ENCODE results near the gene TREML1. TPM values are rescaled to one million over a fixed set of nuclear protein-coding genes. Genes with fewer than 3 reads are reported as not detected.
"Not testable (repeated sequence)": the region's sequence is repeated elsewhere in the genome, so short reads cannot be mapped to it uniquely, and the experiment has no call there.

Gene TREML1
- total RNA-seq, 1 experiment from 2014 or later, result not detected

GRCh38 chr6:41157323-41157722, 3.2 kb upstream of the TREML1 start:
- DNase-seq (ENCODE audit: low spot score), result no peak
- in situ Hi-C loops (cut with HindIII; ENCODE audit: low sequenced_read_pairs), result no loop called here

- in situ Hi-C loops (cut with HindIII; ENCODE audit: low sequenced_read_pairs), result no loop called here
- DNase-seq (ENCODE audit: low spot score), result no peak
These were observed 2.6 kb upstream of the TREML1 start for GRCh38 chr6:41156771-41157170.

DNA sequence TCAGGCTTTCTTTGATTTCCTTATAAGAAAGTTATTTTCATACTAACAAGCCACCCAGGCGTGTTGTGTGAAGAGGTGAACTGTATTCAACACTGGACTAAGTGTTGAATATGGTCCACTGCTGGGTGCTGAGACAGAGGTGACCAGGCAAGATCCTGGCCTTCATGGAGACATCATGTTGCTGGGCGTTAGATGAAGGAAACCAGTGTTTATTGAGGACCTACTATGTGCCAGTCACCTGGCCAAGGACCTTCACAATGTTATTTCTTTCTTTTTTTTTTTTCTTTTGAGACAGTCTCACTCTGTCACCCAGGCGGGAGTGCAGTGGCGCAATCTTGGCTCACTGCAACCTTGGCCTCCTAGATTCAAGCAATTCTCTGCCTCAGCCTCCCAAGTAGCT, 1.9 kb upstream of the TREML1 start:
- in situ Hi-C loops (cut with HindIII; ENCODE audit: low sequenced_read_pairs), result no loop called here
- no peak for DNase-seq (ENCODE audit: low spot score)

GRCh38 chr6:41155132-41155805, 1.1 kb upstream of the TREML1 start:
- in situ Hi-C loops (cut with HindIII; ENCODE audit: low sequenced_read_pairs), result no loop called here
- DNase-seq (ENCODE audit: low spot score), result no peak

GRCh38 chr6:41153451-41153850, 696 bp downstream of the TREML1 start:
- DNase-seq (ENCODE audit: low spot score), result no peak
- in situ Hi-C loops (cut with HindIII; ENCODE audit: low sequenced_read_pairs), result no loop called here

- no peak for DNase-seq (ENCODE audit: low spot score)
- in situ Hi-C loops (cut with HindIII; ENCODE audit: low sequenced_read_pairs), result no loop called here
These were observed 3.5 kb downstream of the TREML1 start for GRCh38 chr6:41150671-41151070.

DNA sequence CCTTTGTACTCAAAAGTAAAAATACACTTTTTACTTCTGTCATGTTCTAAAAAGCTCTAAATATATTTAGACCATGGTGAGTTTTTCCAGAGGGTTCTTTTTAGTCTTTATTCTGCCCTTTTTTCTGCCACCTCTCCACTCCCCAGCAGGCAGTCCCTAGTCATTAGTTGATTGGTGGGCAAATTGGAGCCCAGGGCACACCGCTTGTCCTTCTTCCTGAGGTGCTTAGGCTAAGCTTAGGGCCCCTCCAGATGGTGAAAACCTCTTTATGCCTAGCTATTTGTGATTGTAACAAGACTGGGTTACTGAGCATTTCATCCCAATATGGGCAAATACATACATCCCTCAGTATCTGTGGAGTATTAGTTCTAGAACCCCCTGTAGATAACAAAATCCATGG, 6.2 kb downstream of the TREML1 start:
- DNase-seq (ENCODE audit: low spot score), result no peak
- in situ Hi-C loops (cut with HindIII; ENCODE audit: low sequenced_read_pairs), result no loop called here

DNA sequence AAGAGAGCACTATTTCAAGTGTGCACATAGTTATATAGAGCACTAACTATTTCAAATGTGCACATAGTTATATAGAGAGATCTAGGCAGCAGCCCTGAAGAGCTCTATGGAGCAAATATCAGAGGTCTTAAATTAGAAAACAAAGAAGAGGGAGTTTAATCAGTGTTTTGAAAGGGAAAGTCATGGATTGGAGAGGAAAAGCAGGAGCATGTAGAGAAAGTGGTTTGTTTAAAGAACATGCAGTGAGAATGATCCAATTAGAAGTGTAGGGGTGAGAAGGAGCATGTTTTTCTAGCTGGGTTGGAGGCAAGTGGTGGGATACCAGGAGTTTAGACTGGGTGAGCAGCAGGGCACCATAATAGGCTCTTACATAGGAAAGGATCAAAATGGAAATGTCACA, 17.2 kb downstream of the TREML1 start:
- in situ Hi-C loops (cut with HindIII; ENCODE audit: low sequenced_read_pairs), result no loop called here
- DNase-seq (ENCODE audit: low spot score), result no peak

DNA sequence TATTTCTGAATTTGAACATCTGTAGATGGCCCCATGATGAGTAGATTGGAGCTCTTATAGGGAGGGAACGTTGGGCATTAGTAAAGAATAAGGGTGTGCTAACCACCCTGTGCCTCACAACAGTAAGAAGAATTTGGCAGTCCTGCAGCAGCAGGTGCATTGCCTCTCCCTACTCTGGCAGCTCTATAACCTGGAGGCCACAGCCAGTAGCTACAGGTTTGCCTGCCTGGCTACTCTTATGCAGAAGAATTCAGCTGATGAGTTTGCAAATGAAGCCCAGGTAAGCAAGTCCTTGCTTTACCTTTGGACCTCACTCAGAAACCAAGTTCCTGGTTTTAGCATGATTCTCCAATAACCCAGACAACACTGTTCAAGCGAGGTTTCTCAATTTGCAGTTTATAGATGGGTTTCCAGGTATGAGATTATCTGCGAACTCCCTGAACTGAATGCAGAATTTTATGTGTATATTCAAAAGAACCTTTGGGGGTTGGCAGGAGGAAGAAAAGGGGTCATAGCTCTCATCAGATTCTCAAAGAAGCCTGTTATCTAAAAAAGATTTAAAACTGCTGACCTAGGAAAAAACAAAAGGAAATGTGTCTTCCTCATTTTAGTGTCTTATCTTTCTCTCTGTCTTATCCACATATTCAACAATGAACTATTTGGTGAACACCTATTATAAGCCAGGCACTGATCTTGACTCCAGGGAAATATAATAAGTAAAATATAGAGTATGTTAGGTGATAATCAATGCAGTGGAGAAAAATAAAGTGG, 18.9 kb downstream of the TREML1 start:
- DNase-seq (ENCODE audit: low spot score), result no peak

DNA sequence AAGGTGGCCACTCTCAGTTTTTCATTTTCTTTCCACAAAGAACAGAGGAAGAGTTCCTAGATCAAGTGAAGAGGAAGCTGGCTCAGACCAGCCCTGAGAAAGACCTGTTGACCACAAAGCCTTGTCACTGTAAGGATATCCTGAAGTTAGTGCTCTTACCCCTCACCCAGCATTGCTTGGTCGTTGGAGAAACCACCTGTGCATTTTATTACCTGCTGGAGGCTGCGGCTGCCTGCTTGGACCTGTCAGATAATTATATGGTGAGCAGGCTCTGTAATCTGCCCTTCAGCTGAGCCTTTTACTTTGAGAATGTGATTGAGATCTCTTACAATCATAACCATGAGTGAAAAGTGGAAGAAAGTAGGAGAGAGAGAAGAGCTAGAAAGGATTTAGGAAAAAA, 21.9 kb downstream of the TREML1 start:
- no peak for DNase-seq (ENCODE audit: low spot score)
- in situ Hi-C loops (cut with HindIII; ENCODE audit: low sequenced_read_pairs), result no loop called here

More for the DNA sequence above, 18.9 kb downstream of the TREML1 start:
- in situ Hi-C loops (cut with HindIII; ENCODE audit: low sequenced_read_pairs), result no loop called here

- DNase-seq (ENCODE audit: low spot score), result no peak
- in situ Hi-C loops (cut with HindIII; ENCODE audit: low sequenced_read_pairs), result no loop called here
These were observed 28.9 kb downstream of the TREML1 start for GRCh38 chr6:41125282-41125681.

DNA sequence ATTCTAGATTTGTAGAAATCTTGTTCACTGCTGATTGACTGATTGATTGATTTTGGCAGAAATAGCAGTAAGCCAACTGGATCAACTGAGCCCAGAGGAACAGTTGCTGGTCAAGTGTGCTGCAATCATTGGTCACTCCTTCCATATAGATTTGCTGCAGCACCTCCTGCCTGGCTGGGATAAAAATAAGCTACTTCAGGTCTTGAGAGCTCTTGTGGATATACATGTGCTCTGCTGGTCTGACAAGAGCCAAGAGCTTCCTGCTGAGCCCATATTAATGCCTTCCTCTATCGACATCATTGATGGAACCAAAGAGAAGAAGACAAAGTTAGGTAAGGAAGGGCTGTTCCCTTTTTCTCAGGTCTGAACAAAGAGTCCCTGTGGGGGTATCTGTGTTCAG, 31.2 kb downstream of the TREML1 start:
- in situ Hi-C loops (cut with HindIII; ENCODE audit: low sequenced_read_pairs), result no loop called here
- no peak for DNase-seq (ENCODE audit: low spot score)

DNA sequence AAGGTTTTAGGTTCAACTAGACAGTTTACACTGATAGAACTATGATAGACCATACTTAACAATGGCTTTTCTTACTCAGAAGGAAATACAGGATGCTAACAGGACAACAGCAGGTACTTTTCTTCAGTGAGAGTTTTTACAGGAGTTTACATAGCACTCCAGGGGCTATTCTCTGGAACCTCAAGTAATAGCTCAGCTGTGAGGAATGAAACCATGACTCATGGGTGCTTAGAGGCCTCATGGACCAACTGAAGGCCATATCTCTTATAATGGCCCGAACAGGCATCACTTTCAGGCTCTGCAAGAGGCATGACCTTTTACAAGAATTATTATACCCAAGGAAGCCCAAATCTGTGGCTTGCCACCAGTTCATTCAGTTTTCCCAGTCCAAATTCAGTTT, 31.8 kb downstream of the TREML1 start:
- in situ Hi-C loops (cut with HindIII; ENCODE audit: low sequenced_read_pairs), result no loop called here
- no peak for DNase-seq (ENCODE audit: low spot score)

- no peak for DNase-seq (ENCODE audit: low spot score)
- in situ Hi-C loops (cut with HindIII; ENCODE audit: low sequenced_read_pairs), result no loop called here
These were observed 34.1 kb downstream of the TREML1 start for GRCh38 chr6:41120058-41120457.

DNA sequence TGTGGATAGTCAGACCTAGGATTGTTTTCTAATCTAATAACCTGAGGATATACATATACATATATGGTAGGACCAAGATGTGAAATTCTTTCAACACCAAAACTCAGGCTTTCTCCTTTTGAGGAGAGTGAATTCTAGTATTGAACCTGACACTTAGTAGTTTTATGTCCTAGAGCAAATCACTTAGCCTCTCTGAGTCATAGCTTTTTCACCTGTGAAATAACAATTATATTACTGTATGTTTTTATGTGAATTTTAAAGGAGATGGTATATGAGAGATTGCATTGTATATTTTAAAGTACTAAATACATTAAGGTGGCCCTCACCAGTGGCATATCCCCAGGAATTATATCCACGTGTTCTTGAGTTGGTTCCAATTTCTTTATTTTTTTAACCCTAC, 34.6 kb downstream of the TREML1 start:
- in situ Hi-C loops (cut with HindIII; ENCODE audit: low sequenced_read_pairs), result no loop called here
- DNase-seq (ENCODE audit: low spot score), result no peak

DNA sequence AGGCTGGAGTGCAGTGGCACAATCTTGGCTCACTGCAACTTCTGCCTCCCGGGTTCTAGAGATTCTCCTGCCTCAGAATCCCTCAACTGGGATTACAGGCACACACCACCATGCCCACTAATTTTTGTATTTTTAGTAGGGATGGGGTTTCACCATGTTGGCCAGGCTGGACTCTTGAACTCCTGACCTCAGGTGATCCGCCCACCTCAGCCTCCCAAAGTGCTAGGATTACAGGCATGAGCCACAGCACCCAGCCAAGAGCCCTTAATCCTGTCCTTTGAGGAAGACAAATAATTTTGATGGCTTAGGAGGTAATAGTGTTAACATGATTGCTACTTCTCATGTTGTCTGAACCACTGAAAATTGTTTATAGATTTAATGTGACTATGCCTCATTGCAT, 39.1 kb downstream of the TREML1 start:
- DNase-seq (ENCODE audit: low spot score); in situ Hi-C loops (cut with HindIII; ENCODE audit: low sequenced_read_pairs): not testable (repeated sequence)

DNA sequence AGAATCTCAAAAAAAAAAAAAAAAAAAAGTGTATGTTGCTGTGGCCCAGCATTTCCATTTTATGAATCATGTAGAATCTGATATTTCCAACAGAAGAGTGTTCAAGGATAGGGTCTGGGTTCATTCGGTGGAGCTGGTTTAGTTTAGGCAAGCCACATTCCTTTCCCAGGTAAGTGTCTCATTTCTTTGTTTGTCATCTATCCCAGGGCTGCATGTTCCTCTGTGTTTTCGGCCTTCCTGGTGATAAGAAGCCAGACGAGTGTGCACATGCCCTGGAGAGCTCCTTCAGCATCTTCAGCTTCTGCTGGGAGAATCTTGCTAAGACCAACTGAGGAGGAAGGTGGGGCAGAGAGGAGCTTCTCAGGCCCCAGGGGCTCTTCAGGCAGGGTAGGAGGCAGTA, 43.1 kb downstream of the TREML1 start:
- DNase-seq (ENCODE audit: low spot score), result no peak
- in situ Hi-C loops (cut with HindIII; ENCODE audit: low sequenced_read_pairs), result no loop called here

DNA sequence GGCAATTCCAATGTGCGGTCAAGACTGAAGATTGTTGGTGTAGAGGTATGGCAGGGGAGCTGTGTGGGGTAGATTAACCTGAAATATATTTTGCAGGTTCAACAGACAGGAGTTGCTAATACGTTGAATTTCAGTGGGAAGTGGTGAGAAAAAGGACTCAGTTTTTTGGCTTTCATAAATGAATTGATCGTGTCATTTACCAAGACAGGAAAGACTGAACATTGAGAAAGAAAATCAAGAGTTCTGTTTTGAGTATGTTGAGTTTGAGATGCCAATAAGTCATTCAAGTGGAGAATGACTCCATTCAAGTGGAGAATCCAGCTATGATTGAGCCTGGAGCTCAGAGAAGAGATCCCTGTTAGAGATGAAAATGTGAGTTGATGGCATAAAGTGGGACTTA, 50.3 kb downstream of the TREML1 start:
- in situ Hi-C loops (cut with HindIII; ENCODE audit: low sequenced_read_pairs), result no loop called here
- DNase-seq (ENCODE audit: low spot score), result no peak

GRCh38 chr6:41100871-41101287, 53.3 kb downstream of the TREML1 start:
- DNase-seq (ENCODE audit: low spot score), result no peak
- in situ Hi-C loops (cut with HindIII; ENCODE audit: low sequenced_read_pairs), result no loop called here
